SK-N-SH treated with all-trans-retinoic acid at 6 μM for 48 hours (cell line): ENCODE measurements around the gene SCYL3.

Experiments
- CREB5 ChIP-seq: fragments of 250-450 bp; sonication (Bioruptor Pico); IDR thresholded peaks from 2 replicates; pipeline ENCODE4 v1.5.1; 2020; ENCODE audit warnings: low read depth, mild to moderate bottlenecking, moderate library complexity
- ZNF565 ChIP-seq: fragments of 450-650 bp; formaldehyde crosslinking; conservative IDR thresholded peaks from 2 replicates; pipeline ENCODE4 v1.5.0; 2020; ENCODE audit warnings: low read depth, mild to moderate bottlenecking, moderate library complexity

GRCh38 chr1:169921080-169921479, 27.4 kb upstream of the SCYL3 start:
- TF ChIP-seq CREB5 (CRISPR knock-in tag) (no peak), ZNF565 (CRISPR knock-in tag) (no peak)
